ENCODE measurements around the gene HRG.

The HRG gene

GRCh38 chr3:186618318-186618938 is 47.4 kb upstream of the HRG start:
- Histone ChIP-seq H3K4me3 (ENCODE audit: low read length) (no peak overlapping the region), H3K9me2 (replicated peaks; ENCODE audit: control insufficient read depth, low read length) (no peaks in the 10 kb centered on the region), H4K20me1 (ENCODE audit: control insufficient read depth, insufficient read depth, low read depth, low read length) (no peaks in the 10 kb centered on the region), H3K4me2 (ENCODE audit: low read length) (no peak overlapping the region), H3K27ac (ENCODE audit: low read depth, low read length) (no peak overlapping the region), H3K36me3 (ENCODE audit: control insufficient read depth, low read length) (no peaks in the 10 kb centered on the region), H3F3A (ENCODE audit: control insufficient read depth, insufficient read depth) (no peaks in the 10 kb centered on the region), H3K4me1 (ENCODE audit: control insufficient read depth, low read length) (peaks cover 22% of the 10 kb centered on the region), H3K27me3 (ENCODE audit: control insufficient read depth, low read length) (peaks cover 17% of the 10 kb centered on the region), H3K79me2 (ENCODE audit: control insufficient read depth, low read length) (no peaks in the 10 kb centered on the region), H3K9me3 (ENCODE audit: control insufficient read depth, insufficient read depth, low read length) (no peaks in the 10 kb centered on the region)
- no peak for TF ChIP-seq CTCF (IDR thresholded peaks at IDR 0.05; ENCODE audit: low read depth, low read length, poor library complexity, severe bottlenecking)
- TF ChIP-seq EZH2phosphoT487 (IDR thresholded peaks at IDR 0.05; ENCODE audit: borderline replicate concordance, low read length) = no peak

- Histone ChIP-seq H4K20me1 (ENCODE audit: control insufficient read depth, insufficient read depth, low read depth, low read length) (no peaks in the 10 kb centered on the region), H3K4me3 (ENCODE audit: low read length) (no peak overlapping the region), H3K4me1 (ENCODE audit: control insufficient read depth, low read length) (peaks cover 13% of the 10 kb centered on the region), H3K9me3 (ENCODE audit: control insufficient read depth, insufficient read depth, low read length) (no peaks in the 10 kb centered on the region), H3K36me3 (ENCODE audit: control insufficient read depth, low read length) (no peaks in the 10 kb centered on the region), H3K27ac (ENCODE audit: low read depth, low read length) (no peak overlapping the region), H3K9me2 (replicated peaks; ENCODE audit: control insufficient read depth, low read length) (no peaks in the 10 kb centered on the region), H3K27me3 (ENCODE audit: control insufficient read depth, low read length) (peaks cover 13% of the 10 kb centered on the region), H3K4me2 (ENCODE audit: low read length) (no peak overlapping the region), H3F3A (ENCODE audit: control insufficient read depth, insufficient read depth) (no peaks in the 10 kb centered on the region), H3K79me2 (ENCODE audit: control insufficient read depth, low read length) (no peaks in the 10 kb centered on the region)
- TF ChIP-seq CTCF (IDR thresholded peaks at IDR 0.05; ENCODE audit: low read depth, low read length, poor library complexity, severe bottlenecking) (no peak), EZH2phosphoT487 (IDR thresholded peaks at IDR 0.05; ENCODE audit: borderline replicate concordance, low read length) (no peak)
Observed at GRCh38 chr3:186619787-186620212, 46.0 kb upstream of the HRG start.

- no peak overlapping the region for H3K4me3 ChIP-seq (ENCODE audit: low read length)
- no peak overlapping the region for H3K4me2 ChIP-seq (ENCODE audit: low read length)
- TF ChIP-seq EZH2phosphoT487 (IDR thresholded peaks at IDR 0.05; ENCODE audit: borderline replicate concordance, low read length) (no peak), CTCF (IDR thresholded peaks at IDR 0.05; ENCODE audit: low read depth, low read length, poor library complexity, severe bottlenecking) (no peak)
- H3K27me3 ChIP-seq (ENCODE audit: control insufficient read depth, low read length) = peaks cover 13% of the 10 kb centered on the region
- no peaks in the 10 kb centered on the region for H3F3A ChIP-seq (ENCODE audit: control insufficient read depth, insufficient read depth)
- no peaks in the 10 kb centered on the region for H3K9me3 ChIP-seq (ENCODE audit: control insufficient read depth, insufficient read depth, low read length)
- H3K27ac ChIP-seq (ENCODE audit: low read depth, low read length) = no peak overlapping the region
- no peaks in the 10 kb centered on the region for H3K79me2 ChIP-seq (ENCODE audit: control insufficient read depth, low read length)
- no peaks in the 10 kb centered on the region for H3K36me3 ChIP-seq (ENCODE audit: control insufficient read depth, low read length)
- H4K20me1 ChIP-seq (ENCODE audit: control insufficient read depth, insufficient read depth, low read depth, low read length) = no peaks in the 10 kb centered on the region
- peaks cover 10% of the 10 kb centered on the region for H3K4me1 ChIP-seq (ENCODE audit: control insufficient read depth, low read length)
- no peaks in the 10 kb centered on the region for H3K9me2 ChIP-seq (replicated peaks; ENCODE audit: control insufficient read depth, low read length)
Observed at GRCh38 chr3:186620213-186621092, 45.4 kb upstream of the HRG start.

All from DOHH2 (cell line).